HG03175 (cell line): Measurements from ENCODE around the gene ELAVL3.
"Not testable (repeated sequence)": the region's sequence is repeated elsewhere in the genome, so short reads cannot be mapped to it uniquely, and the experiment has no call there.

Experiments used
- ATAC-seq: cut with Tn5 transposase; IDR thresholded peaks from one replicate; pipeline ENCODE4 v1.9.1; 2021; ENCODE audit warnings: mild to moderate bottlenecking, moderate library complexity; ENCODE audit not compliant: unreplicated experiment

ELAVL3 gene

GRCh38 chr19:11445141-11445540, 35.7 kb downstream of the ELAVL3 start:
- no peak for ATAC-seq

GRCh38 chr19:11444059-11444458, 36.8 kb downstream of the ELAVL3 start:
- ATAC-seq: no peak

- no peak for ATAC-seq
Measured at GRCh38 chr19:11437955-11438354, 42.9 kb downstream of the ELAVL3 start.

GRCh38 chr19:11435833-11436313, 45.0 kb downstream of the ELAVL3 start:
- ATAC-seq: no peak

GRCh38 chr19:11435057-11435832, 45.6 kb downstream of the ELAVL3 start, which contains the start of the genes ODAD3 and PRKCSH:
Gene ODAD3 (minus strand): TSS chr19:11435121. CDS start chr19:11435016, 105 bp downstream.
Gene PRKCSH (plus strand): TSS chr19:11435635. CDS start chr19:11436118, 483 bp downstream.
- ATAC-seq: peak; percentile 88

GRCh38 chr19:11434703-11435056, 46.2 kb downstream of the ELAVL3 start:
- ATAC-seq: peak; percentile 14

GRCh38 chr19:11433526-11433925, 47.3 kb downstream of the ELAVL3 start:
- ATAC-seq: not testable (repeated sequence)

GRCh38 chr19:11426656-11427055, 54.2 kb downstream of the ELAVL3 start:
- no peak for ATAC-seq

GRCh38 chr19:11425719-11426457, 55.0 kb downstream of the ELAVL3 start:
- ATAC-seq: no peak

GRCh38 chr19:11423791-11424181, 57.1 kb downstream of the ELAVL3 start:
- ATAC-seq: no peak

- no peak for ATAC-seq
Measured at GRCh38 chr19:11423164-11423790, 57.6 kb downstream of the ELAVL3 start.

GRCh38 chr19:11422163-11423065, 58.4 kb downstream of the ELAVL3 start:
- peak; percentile 54 for ATAC-seq

GRCh38 chr19:11421371-11422098, 59.3 kb downstream of the ELAVL3 start:
- peak; percentile 43 for ATAC-seq

- no peak for ATAC-seq
Measured at GRCh38 chr19:11420429-11421370, 60.1 kb downstream of the ELAVL3 start.

GRCh38 chr19:11418549-11419506, 62.0 kb downstream of the ELAVL3 start, which contains the start of gene RGL3:
Gene RGL3 (minus strand): TSS chr19:11419314. CDS start chr19:11419278, 36 bp downstream.
- no peak for ATAC-seq

- ATAC-seq: no peak
Measured at GRCh38 chr19:11418094-11418548, 62.7 kb downstream of the ELAVL3 start.

GRCh38 chr19:11416346-11417052, 64.3 kb downstream of the ELAVL3 start:
- no peak for ATAC-seq
